Nephron progenitor cell (in vitro differentiated cells): ENCODE results near the gene WDR18.

ENCODE experiments used
- DNase-seq: peaks from one replicate; pipeline ENCODE4 v3.0.0; 2021
- H3K27ac Mint-ChIP-seq: 2 replicates; pipeline ENCODE4 v1.8.0; 2021; ENCODE audit warnings: mild to moderate bottlenecking, moderate library complexity, mixed read lengths
- H3K27me3 Mint-ChIP-seq: 2 replicates; pipeline ENCODE4 v1.8.0; 2021; ENCODE audit warnings: mild to moderate bottlenecking, low read depth, mixed read lengths; ENCODE audit not compliant: poor library complexity
- H3K36me3 Mint-ChIP-seq: 2 replicates; pipeline ENCODE4 v1.8.0; 2021; ENCODE audit warnings: low read depth, mixed read lengths
- H3K4me1 Mint-ChIP-seq: 2 replicates; pipeline ENCODE4 v1.8.0; 2021; ENCODE audit warnings: mixed read lengths
- H3K4me3 Mint-ChIP-seq: 2 replicates; pipeline ENCODE4 v1.8.0; 2021; ENCODE audit warnings: mild to moderate bottlenecking, moderate library complexity, mixed read lengths
- H3K9me3 Mint-ChIP-seq: 2 replicates; pipeline ENCODE4 v1.8.0; 2021; ENCODE audit warnings: mild to moderate bottlenecking, moderate library complexity, mixed read lengths
- CTCF ChIP-seq: fragments of 200-600 bp; sonication (generic); IDR thresholded peaks from 2 replicates; pipeline ENCODE4 v1.5.0; 2021; ENCODE audit warnings: antibody characterized with exemption

Gene WDR18

GRCh38 chr19:1013218-1013617, 29.1 kb downstream of the WDR18 start:
- Mint-ChIP-seq H3K27ac (no peak overlapping the region), H3K4me1 (peaks cover 26% of the 10 kb centered on the region), H3K27me3 (no peaks in the 10 kb centered on the region), H3K4me3 (no peak overlapping the region), H3K36me3 (no peaks in the 10 kb centered on the region), H3K9me3 (no peaks in the 10 kb centered on the region)
- no peak for DNase-seq
- TF ChIP-seq CTCF, result no peak

DNA sequence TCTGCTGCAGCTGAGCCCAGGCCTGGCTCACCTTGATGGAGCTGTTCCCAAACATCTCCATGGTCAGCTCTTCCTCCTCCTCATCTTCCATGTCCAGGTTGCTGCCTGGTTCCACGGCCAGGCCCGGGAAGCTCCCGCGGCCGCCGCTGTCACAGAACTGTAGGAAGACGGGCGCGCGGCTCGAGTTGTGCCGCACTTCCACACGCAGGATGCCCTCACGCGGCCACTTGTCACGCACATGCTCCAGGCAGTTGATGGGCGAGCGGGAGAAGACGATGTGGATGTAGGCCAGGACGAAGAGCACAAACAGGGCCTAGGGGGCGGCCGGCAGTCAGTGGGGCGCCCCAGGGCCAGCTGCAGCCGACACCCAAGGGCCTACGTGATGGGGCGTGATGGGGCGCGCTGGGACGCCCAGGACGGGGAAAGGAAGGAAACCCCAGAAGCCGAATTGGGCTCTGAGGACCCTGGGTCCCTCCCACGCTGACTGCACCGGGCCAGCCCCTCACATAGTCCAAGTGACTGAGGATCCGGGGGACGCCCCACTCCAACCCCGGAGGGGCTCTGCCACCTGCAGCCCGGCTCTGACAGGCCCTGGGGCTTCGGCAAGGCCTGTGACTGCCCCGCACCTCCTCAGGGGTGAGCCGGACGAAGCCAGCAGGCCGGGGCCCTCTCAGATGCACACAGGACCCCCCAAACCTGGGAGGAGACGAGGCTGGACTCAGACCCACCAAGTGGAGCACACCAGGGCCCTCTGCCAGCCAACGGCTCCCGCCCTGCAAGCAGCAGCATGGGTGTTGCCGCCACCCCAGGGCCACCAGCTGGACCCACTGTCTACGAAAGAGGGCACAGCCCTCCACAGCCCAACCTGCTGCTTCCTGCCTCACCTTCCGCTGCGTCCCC, 30.3 kb downstream of the WDR18 start:
- Mint-ChIP-seq H3K27ac (peak overlapping the region; percentile 69), H3K4me1 (peaks cover 33% of the 10 kb centered on the region), H3K4me3 (no peak overlapping the region), H3K27me3 (no peaks in the 10 kb centered on the region), H3K9me3 (no peaks in the 10 kb centered on the region), H3K36me3 (no peaks in the 10 kb centered on the region)
- no peak for DNase-seq
- no peak for TF ChIP-seq CTCF

GRCh38 chr19:1015061-1015781, 31.1 kb downstream of the WDR18 start:
- H3K9me3 Mint-ChIP-seq, result no peaks in the 10 kb centered on the region
- no peak for TF ChIP-seq CTCF
- H3K4me1 Mint-ChIP-seq, result peaks cover 40% of the 10 kb centered on the region
- no peaks in the 10 kb centered on the region for H3K36me3 Mint-ChIP-seq
- no peaks in the 10 kb centered on the region for H3K27me3 Mint-ChIP-seq
- H3K4me3 Mint-ChIP-seq, result no peak overlapping the region
- DNase-seq, result no peak
- H3K27ac Mint-ChIP-seq, result no peak overlapping the region

GRCh38 chr19:1015782-1016646, 31.9 kb downstream of the WDR18 start:
- Mint-ChIP-seq H3K4me1 (peaks cover 40% of the 10 kb centered on the region), H3K27ac (no peak overlapping the region), H3K27me3 (no peaks in the 10 kb centered on the region), H3K36me3 (no peaks in the 10 kb centered on the region), H3K4me3 (peak overlapping the region; percentile 30), H3K9me3 (no peaks in the 10 kb centered on the region)
- no peak for TF ChIP-seq CTCF
- DNase-seq, result no peak

DNA sequence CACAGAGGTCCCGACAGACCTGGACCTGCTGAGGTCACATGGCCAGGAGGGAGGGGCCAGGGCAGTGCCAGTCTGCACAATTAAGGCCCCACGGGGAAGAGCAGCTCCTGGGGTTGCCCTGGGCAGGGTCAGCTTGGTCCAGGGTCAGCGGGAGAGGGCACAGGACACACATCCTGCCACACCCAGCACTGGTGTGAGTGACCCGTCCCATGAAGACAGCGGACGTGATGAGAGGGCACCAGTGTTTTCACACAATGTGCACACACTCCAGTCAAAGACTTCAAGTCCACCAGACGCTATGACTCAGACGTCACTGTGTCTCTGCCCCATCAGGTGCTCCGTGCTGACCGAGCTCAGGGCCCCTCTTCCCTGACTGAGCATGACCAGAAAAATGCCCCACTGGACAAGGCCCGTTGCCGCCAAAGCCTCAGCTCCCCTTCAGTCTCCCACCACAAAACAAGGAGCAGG, 32.5 kb downstream of the WDR18 start:
- Mint-ChIP-seq H3K27me3 (no peaks in the 10 kb centered on the region), H3K9me3 (no peaks in the 10 kb centered on the region), H3K4me1 (peaks cover 40% of the 10 kb centered on the region), H3K27ac (peak overlapping the region; percentile 68), H3K4me3 (peak overlapping the region; percentile 50), H3K36me3 (no peaks in the 10 kb centered on the region)
- DNase-seq, result no peak
- no peak for TF ChIP-seq CTCF
